KMS-11 (cell line): Measurements from ENCODE around the gene PRELID2.

ENCODE experiments used
- H2AFZ ChIP-seq: fragments of 200-600 bp; sonication (generic); 2 replicates; pipeline ENCODE4 v1.6.1; 2016; ENCODE audit warnings: antibody characterized with exemption, mixed run types, low read depth
- H3K27ac ChIP-seq: fragments of 200-600 bp; sonication (generic); 2 replicates; pipeline ENCODE4 v1.6.1; 2016; ENCODE audit warnings: mild to moderate bottlenecking, mixed run types
- H3K27me3 ChIP-seq: fragments of 200-600 bp; sonication (generic); 2 replicates; pipeline ENCODE4 v1.6.1; 2017; ENCODE audit warnings: mild to moderate bottlenecking, low read depth, mixed run types, moderate library complexity; ENCODE audit not compliant: insufficient read depth
- H3K36me3 ChIP-seq: fragments of 200-600 bp; sonication (generic); 2 replicates; pipeline ENCODE4 v1.6.1; 2017; ENCODE audit warnings: mild to moderate bottlenecking, mixed run types; ENCODE audit not compliant: insufficient read depth
- H3K4me1 ChIP-seq: fragments of 200-600 bp; sonication (generic); 2 replicates; pipeline ENCODE4 v1.6.1; 2016; ENCODE audit warnings: mild to moderate bottlenecking, low read depth, mixed run types; ENCODE audit not compliant: poor library complexity, severe bottlenecking
- H3K4me2 ChIP-seq: fragments of 200-600 bp; sonication (generic); 2 replicates; pipeline ENCODE4 v1.7.0; 2016; ENCODE audit warnings: mild to moderate bottlenecking, mixed run types
- H3K4me3 ChIP-seq: fragments of 200-600 bp; sonication (generic); IDR thresholded peaks from 2 replicates; pipeline ENCODE4 v1.6.1; 2017; ENCODE audit warnings: low read depth, low read length, mixed read lengths; ENCODE audit not compliant: insufficient read depth
- H3K79me2 ChIP-seq: fragments of 200-600 bp; sonication (generic); 2 replicates; pipeline ENCODE4 v1.6.1; 2016; ENCODE audit warnings: low read depth, mixed run types; ENCODE audit not compliant: insufficient read depth
- H3K9ac ChIP-seq: fragments of 200-600 bp; sonication (generic); 2 replicates; pipeline ENCODE4 v1.6.1; 2016; ENCODE audit warnings: mild to moderate bottlenecking, mixed run types
- H4K20me1 ChIP-seq: fragments of 200-600 bp; sonication (generic); 2 replicates; pipeline ENCODE4 v1.6.1; 2016; ENCODE audit warnings: mild to moderate bottlenecking, mixed run types; ENCODE audit not compliant: insufficient read depth
- CTCF ChIP-seq: fragments of 200-600 bp; sonication (generic); conservative IDR thresholded peaks from 2 replicates; pipeline ENCODE4 v1.6.1; 2017; ENCODE audit warnings: low read depth, mild to moderate bottlenecking, antibody characterized with exemption, low read length, moderate library complexity, mixed read lengths

The PRELID2 gene

DNA sequence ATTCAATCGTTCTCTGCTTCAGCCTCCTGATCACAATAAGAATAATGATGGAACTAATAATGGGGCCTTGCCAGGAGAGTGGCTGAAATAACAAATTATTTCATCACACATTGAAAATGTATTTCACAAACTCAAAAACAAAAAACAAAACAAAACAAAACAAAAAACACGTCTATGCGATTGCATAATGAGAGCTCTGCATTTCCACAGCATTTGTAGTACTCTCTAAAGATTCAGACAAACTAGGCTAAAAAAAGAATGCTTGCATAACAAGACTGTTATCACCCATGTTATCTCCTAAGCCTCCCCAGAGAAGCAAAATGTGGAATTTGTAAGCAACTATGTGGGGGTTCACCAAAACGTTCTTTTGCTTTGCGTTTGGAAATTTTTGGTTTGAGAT lies 48.1 kb downstream of the PRELID2 start:
- H3K9ac ChIP-seq: no peak overlapping the region
- no peaks in the 10 kb centered on the region for H3K36me3 ChIP-seq
- TF ChIP-seq CTCF: no peak
- H4K20me1 ChIP-seq: no peaks in the 10 kb centered on the region
- no peak overlapping the region for H3K4me3 ChIP-seq
- H3K79me2 ChIP-seq: no peaks in the 10 kb centered on the region
- H3K27me3 ChIP-seq: no peaks in the 10 kb centered on the region
- H3K4me2 ChIP-seq: no peak overlapping the region
- no peaks in the 10 kb centered on the region for H3K4me1 ChIP-seq
- H3K27ac ChIP-seq: no peak overlapping the region
- H2AFZ ChIP-seq: no peak overlapping the region

DNA sequence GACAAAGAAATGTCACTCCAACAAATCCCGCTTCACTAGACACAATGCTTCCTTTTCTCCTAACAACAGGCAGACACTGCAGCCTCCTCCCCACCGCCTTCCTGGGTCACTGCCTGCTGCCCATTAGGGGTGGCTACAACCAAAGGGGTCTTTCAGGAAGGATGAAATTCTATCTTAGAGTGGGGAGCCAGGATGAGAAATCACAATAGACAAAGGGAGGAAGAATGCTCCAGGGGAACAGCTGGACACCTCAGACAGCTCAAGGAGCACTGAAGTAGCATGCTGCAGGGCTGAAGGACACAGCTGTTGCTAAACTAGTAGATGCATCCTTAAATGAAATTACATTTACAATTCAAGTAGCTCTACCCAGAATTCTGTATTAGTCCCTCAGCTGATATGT lies 54.2 kb downstream of the PRELID2 start:
- Histone ChIP-seq H3K4me2 (no peak overlapping the region), H4K20me1 (no peaks in the 10 kb centered on the region), H3K4me3 (no peak overlapping the region), H3K4me1 (no peaks in the 10 kb centered on the region), H3K27me3 (no peaks in the 10 kb centered on the region), H3K79me2 (no peaks in the 10 kb centered on the region), H3K27ac (no peak overlapping the region), H2AFZ (no peak overlapping the region), H3K9ac (no peak overlapping the region), H3K36me3 (no peaks in the 10 kb centered on the region)
- TF ChIP-seq CTCF: no peak

GRCh38 chr5:145778144-145778900 lies 56.8 kb downstream of the PRELID2 start:
- no peaks in the 10 kb centered on the region for H3K79me2 ChIP-seq
- no peak overlapping the region for H3K27ac ChIP-seq
- no peak overlapping the region for H3K9ac ChIP-seq
- H3K27me3 ChIP-seq: no peaks in the 10 kb centered on the region
- H4K20me1 ChIP-seq: no peaks in the 10 kb centered on the region
- TF ChIP-seq CTCF: no peak
- H3K4me1 ChIP-seq: no peaks in the 10 kb centered on the region
- no peak overlapping the region for H2AFZ ChIP-seq
- no peak overlapping the region for H3K4me3 ChIP-seq
- no peaks in the 10 kb centered on the region for H3K36me3 ChIP-seq
- H3K4me2 ChIP-seq: no peak overlapping the region

DNA sequence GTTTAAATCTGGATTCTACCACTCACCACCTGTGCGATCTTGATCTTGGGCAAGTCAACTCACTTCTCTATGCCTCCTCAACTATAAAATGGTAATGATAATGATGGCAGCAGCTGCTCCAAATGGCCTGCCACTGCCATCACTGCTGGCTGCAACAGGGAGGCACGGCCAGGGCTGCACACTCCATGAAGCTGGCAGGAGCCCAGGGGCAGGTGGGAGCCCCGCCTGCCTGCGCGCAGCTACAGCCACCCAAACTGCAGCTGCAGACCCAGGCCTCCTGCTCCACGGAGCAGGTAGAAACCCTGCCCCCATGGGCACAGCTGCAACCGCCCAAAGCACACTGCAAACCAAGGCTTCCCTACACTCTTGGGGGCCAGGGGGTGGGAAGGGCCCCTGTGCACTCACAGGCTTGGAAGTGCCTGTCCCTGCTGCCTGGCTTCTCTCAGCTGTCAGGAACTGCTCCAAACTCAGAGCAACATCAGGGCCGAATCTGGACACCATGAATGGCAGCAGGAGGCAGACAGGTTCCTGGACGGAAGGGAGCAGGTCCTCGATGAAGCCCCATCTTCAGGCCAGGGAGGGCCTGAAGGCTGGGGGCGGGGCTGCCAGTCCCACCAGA lies 57.6 kb downstream of the PRELID2 start:
- Histone ChIP-seq H2AFZ (no peak overlapping the region), H3K36me3 (no peaks in the 10 kb centered on the region), H4K20me1 (no peaks in the 10 kb centered on the region), H3K9ac (no peak overlapping the region), H3K4me1 (no peaks in the 10 kb centered on the region), H3K27ac (no peak overlapping the region), H3K79me2 (no peaks in the 10 kb centered on the region), H3K4me2 (no peak overlapping the region), H3K4me3 (no peak overlapping the region), H3K27me3 (no peaks in the 10 kb centered on the region)
- no peak for TF ChIP-seq CTCF
